Motor neuron (in vitro differentiated cells): ENCODE data around the gene USO1. TPM values are rescaled to one million over a fixed set of nuclear protein-coding genes. Genes with fewer than 3 reads are reported as not detected.

Experiments
- ATAC-seq, 8 experiments: fragments of 200-7000 bp; cut with Tn5 transposase; replicated peaks in 6 of 8; 2 replicates each; pipeline ENCODE4 v1.8.0; 2021; ENCODE audit warnings: mild to moderate bottlenecking in 8 of 8, moderate library complexity in 8 of 8
- H3K27ac ChIP-seq, 2 donors: fragments of 250-450 bp; sonication (Bioruptor Pico); 2 replicates each; pipeline ENCODE4 v1.9.0; 2021; ENCODE audit warnings: antibody characterized with exemption in 2 of 2, mild to moderate bottlenecking in 2 of 2, moderate library complexity in 1 of 2
- H3K4me1 ChIP-seq, 2 donors: fragments of 250-450 bp; sonication (Bioruptor Pico); replicated peaks in 1 of 2; 2 replicates each; pipeline ENCODE4 v1.6.1; 2021; ENCODE audit warnings: antibody characterized with exemption in 2 of 2, mild to moderate bottlenecking in 2 of 2, moderate library complexity in 1 of 2
- H3K4me3 ChIP-seq, 5 donors: fragments of 250-450 bp; sonication (Bioruptor Pico); 2 replicates each; pipeline ENCODE4 v1.9.0; 2021; ENCODE audit warnings: antibody characterized with exemption in 5 of 5, mild to moderate bottlenecking in 5 of 5, moderate library complexity in 4 of 5
- WGBS, 10 experiments: fragments of 450-650 bp; shearing (Covaris generic); methylation state at CpG; one replicate each; pipeline ENCODE4 v1.0.0; 2022; 5-methylcytosine and 5-hydroxymethylcytosine counted together
- in situ Hi-C, 9 experiments: fragments of 400-800 bp; cut with MboI; loops; one replicate each; pipeline ENCODE4 v1.15.0; 2021; ENCODE audit warnings: low sequenced_read_pairs in 9 of 9, low pct_unique_long_range_greater_than_20kb in 2 of 9; ENCODE audit not compliant: unreplicated experiment in 9 of 9
- total RNA-seq, 8 experiments: library from RNA; unstranded; fragments of 300-600 nt; gene quantifications; 2 replicates each; pipeline versions ENCODE4 v1.2.3 to v1.2.4, GENCODE V29; 2022

The USO1 gene
- total RNA-seq, 8 experiments from 2014 or later, result 36.7 to 73.9 (median 61.8) TPM

- H3K27ac ChIP-seq, result no peak overlapping the region
- 80 to 100% (median 100%) methylated on average over 1 to 2 of the region's 2 CpGs for WGBS, 10 experiments
Measured at GRCh38 chr4:75737398-75737797, 13.0 kb downstream of the USO1 start.

GRCh38 chr4:75741027-75741426, 16.6 kb downstream of the USO1 start:
- ATAC-seq, result no peak
- 84 to 100% (median 97%) methylated on average over 1 to 2 of the region's 2 CpGs; no CpG with 5 or more reads in 3 of the 10 experiments for WGBS, 10 experiments
- in situ Hi-C loops, result no loop called here
- Histone ChIP-seq H3K4me3 (no peak overlapping the region), H3K27ac (no peak overlapping the region), H3K4me1 (no peaks in the 10 kb centered on the region)

More at GRCh38 chr4:75737398-75737797, 13.0 kb downstream of the USO1 start:
- in situ Hi-C loops, result no loop called here
- Histone ChIP-seq H3K4me3 (no peak overlapping the region), H3K4me1 (no peaks in the 10 kb centered on the region)
- no peak for ATAC-seq

- H3K4me3 ChIP-seq, result no peak overlapping the region
- no peak for ATAC-seq
- no peak overlapping the region for H3K27ac ChIP-seq
- no peaks in the 10 kb centered on the region for H3K4me1 ChIP-seq
- in situ Hi-C loops, result no loop called here
Measured at GRCh38 chr4:75742451-75742850, 18.1 kb downstream of the USO1 start.

- H3K27ac ChIP-seq, result no peak overlapping the region
- WGBS, 10 experiments, result 20 to 100% (median 90%) methylated on average over 1 to 2 of the region's 2 CpGs; no CpG with 5 or more reads in 1 of the 10 experiments
- in situ Hi-C loops, result no loop called here
- no peaks in the 10 kb centered on the region for H3K4me1 ChIP-seq
- ATAC-seq, result peak in 3 of 8 experiments; percentile 35 to 54 (median 45)
- H3K4me3 ChIP-seq, result no peak overlapping the region
Measured at GRCh38 chr4:75745161-75745560, 20.8 kb downstream of the USO1 start.

GRCh38 chr4:75745721-75746199, 21.4 kb downstream of the USO1 start:
- H3K27ac ChIP-seq, result no peak overlapping the region
- no peaks in the 10 kb centered on the region for H3K4me1 ChIP-seq
- no peak for ATAC-seq
- H3K4me3 ChIP-seq, result no peak overlapping the region
- 64 to 92% (median 80%) methylated on average over 2 to 9 of the region's 9 CpGs for WGBS, 10 experiments
- in situ Hi-C loops, result no loop called here

GRCh38 chr4:75752637-75753036, 28.3 kb downstream of the USO1 start:
- H3K27ac ChIP-seq, result no peak overlapping the region
- H3K4me1 ChIP-seq, result no peaks in the 10 kb centered on the region
- WGBS, 10 experiments, result 93 to 100% (median 99%) methylated on average over 2 to 7 of the region's 7 CpGs; no CpG with 5 or more reads in 2 of the 10 experiments
- H3K4me3 ChIP-seq, result no peak overlapping the region
- ATAC-seq, result no peak
- in situ Hi-C loops, result no loop called here

- H3K4me1 ChIP-seq, result peaks cover 0 to 3% of the 10 kb centered on the region in 2 donors
- in situ Hi-C loops, result no loop called here
- ATAC-seq, result no peak
- no peak overlapping the region for H3K4me3 ChIP-seq
- no peak overlapping the region for H3K27ac ChIP-seq
Measured at GRCh38 chr4:75769036-75769435, 44.7 kb downstream of the USO1 start.

- WGBS, 10 experiments, result 0 to 64% (median 0%) methylated on average over 1 of the region's 1 CpG; no CpG with 5 or more reads in 2 of the 10 experiments
- no peak for ATAC-seq
- in situ Hi-C loops, result no loop called here
- no peak overlapping the region for H3K4me3 ChIP-seq
- H3K4me1 ChIP-seq, result no peaks in the 10 kb centered on the region
- H3K27ac ChIP-seq, result no peak overlapping the region
Measured at GRCh38 chr4:75771607-75772006, 47.2 kb downstream of the USO1 start.

- H3K27ac ChIP-seq, result no peak overlapping the region
- H3K4me3 ChIP-seq, result no peak overlapping the region
- in situ Hi-C loops, result loop anchor here in 1 of 9 experiments (25.0 kb wide), 1 partner anchor 115 kb away; the partner anchor contains the start of gene G3BP2
- no peak for ATAC-seq
- 58 to 100% (median 100%) methylated on average over 1 to 2 of the region's 2 CpGs for WGBS, 10 experiments
- H3K4me1 ChIP-seq, result no peaks in the 10 kb centered on the region
Measured at GRCh38 chr4:75777589-75777988, 53.2 kb downstream of the USO1 start.

- WGBS, 10 experiments, result 81 to 100% (median 95%) methylated on average over 1 to 5 of the region's 5 CpGs
- ATAC-seq, result no peak
- in situ Hi-C loops, result loop anchor here in 1 of 9 experiments (25.0 kb wide), 1 partner anchor 117 kb away; the partner anchor contains the start of gene G3BP2
Measured at GRCh38 chr4:75779105-75779757, 54.9 kb downstream of the USO1 start.

GRCh38 chr4:75781305-75781704, 56.9 kb downstream of the USO1 start:
- in situ Hi-C loops, result loop anchor here in 1 of 9 experiments (25.0 kb wide), 1 partner anchor 119 kb away; the partner anchor contains the start of gene G3BP2
- H3K4me3 ChIP-seq, result no peak overlapping the region
- H3K27ac ChIP-seq, result no peak overlapping the region
- ATAC-seq, result no peak
- H3K4me1 ChIP-seq, result no peaks in the 10 kb centered on the region

More at GRCh38 chr4:75779105-75779757, 54.9 kb downstream of the USO1 start:
- H3K4me3 ChIP-seq, result no peak overlapping the region
- no peak overlapping the region for H3K27ac ChIP-seq
- no peaks in the 10 kb centered on the region for H3K4me1 ChIP-seq

GRCh38 chr4:75786526-75786925, 62.1 kb downstream of the USO1 start:
- ATAC-seq, result no peak
- in situ Hi-C loops, result loop anchor here in 1 of 9 experiments (25.0 kb wide), 1 partner anchor 124 kb away; the partner anchor contains the start of gene G3BP2
- Histone ChIP-seq H3K4me1 (no peaks in the 10 kb centered on the region), H3K27ac (no peak overlapping the region), H3K4me3 (no peak overlapping the region)
- WGBS, 10 experiments, result 83 to 100% (median 100%) methylated on average over 1 of the region's 1 CpG; no CpG with 5 or more reads in 6 of the 10 experiments

GRCh38 chr4:75786938-75787337, 62.6 kb downstream of the USO1 start:
- in situ Hi-C loops, result loop anchor here in 1 of 9 experiments (25.0 kb wide), 1 partner anchor 125 kb away; the partner anchor contains the start of gene G3BP2
- Histone ChIP-seq H3K4me3 (no peak overlapping the region), H3K27ac (no peak overlapping the region), H3K4me1 (no peaks in the 10 kb centered on the region)
- WGBS, 10 experiments, result 63 to 100% (median 80%) methylated on average over 1 of the region's 1 CpG; no CpG with 5 or more reads in 5 of the 10 experiments
- no peak for ATAC-seq
